Motor neuron (in vitro differentiated cells): ENCODE results near the gene CD22. TPM values are rescaled to one million over a fixed set of nuclear protein-coding genes. Genes with fewer than 3 reads are reported as not detected.

Experiments
- ATAC-seq, 8 experiments: fragments of 200-7000 bp; cut with Tn5 transposase; replicated peaks in 6 of 8; 2 replicates each; pipeline ENCODE4 v1.8.0; 2021; ENCODE audit warnings: mild to moderate bottlenecking in 8 of 8, moderate library complexity in 8 of 8
- H3K27ac ChIP-seq, 2 donors: fragments of 250-450 bp; sonication (Bioruptor Pico); 2 replicates each; pipeline ENCODE4 v1.9.0; 2021; ENCODE audit warnings: antibody characterized with exemption in 2 of 2, mild to moderate bottlenecking in 2 of 2, moderate library complexity in 1 of 2
- H3K4me1 ChIP-seq, 2 donors: fragments of 250-450 bp; sonication (Bioruptor Pico); replicated peaks in 1 of 2; 2 replicates each; pipeline ENCODE4 v1.6.1; 2021; ENCODE audit warnings: antibody characterized with exemption in 2 of 2, mild to moderate bottlenecking in 2 of 2, moderate library complexity in 1 of 2
- H3K4me3 ChIP-seq, 5 donors: fragments of 250-450 bp; sonication (Bioruptor Pico); 2 replicates each; pipeline ENCODE4 v1.9.0; 2021; ENCODE audit warnings: antibody characterized with exemption in 5 of 5, mild to moderate bottlenecking in 5 of 5, moderate library complexity in 4 of 5
- WGBS, 10 experiments: fragments of 450-650 bp; shearing (Covaris generic); methylation state at CpG; one replicate each; pipeline ENCODE4 v1.0.0; 2022; 5-methylcytosine and 5-hydroxymethylcytosine counted together
- in situ Hi-C, 9 experiments: fragments of 400-800 bp; cut with MboI; loops; one replicate each; pipeline ENCODE4 v1.15.0; 2021; ENCODE audit warnings: low sequenced_read_pairs in 9 of 9, low pct_unique_long_range_greater_than_20kb in 2 of 9; ENCODE audit not compliant: unreplicated experiment in 9 of 9
- total RNA-seq, 8 experiments: library from RNA; unstranded; fragments of 300-600 nt; gene quantifications; 2 replicates each; pipeline versions ENCODE4 v1.2.3 to v1.2.4, GENCODE V29; 2022

CD22 gene
- total RNA-seq, 8 experiments from 2014 or later = 0.27 to 1.8 (median 0.93) TPM; not detected in 2

- Histone ChIP-seq H3K27ac (no peak overlapping the region), H3K4me1 (peaks cover 0 to 18% of the 10 kb centered on the region in 2 donors), H3K4me3 (no peak overlapping the region)
- 40 to 87% (median 79%) methylated on average over 1 to 4 of the region's 6 CpGs; no CpG with 5 or more reads in 7 of the 10 experiments for WGBS, 10 experiments
- in situ Hi-C loops = no loop called here
- ATAC-seq = peak in 4 of 8 experiments; percentile 8 to 59 (median 24)
These were observed 37.7 kb upstream of the CD22 start for GRCh38 chr19:35291259-35291658.

DNA sequence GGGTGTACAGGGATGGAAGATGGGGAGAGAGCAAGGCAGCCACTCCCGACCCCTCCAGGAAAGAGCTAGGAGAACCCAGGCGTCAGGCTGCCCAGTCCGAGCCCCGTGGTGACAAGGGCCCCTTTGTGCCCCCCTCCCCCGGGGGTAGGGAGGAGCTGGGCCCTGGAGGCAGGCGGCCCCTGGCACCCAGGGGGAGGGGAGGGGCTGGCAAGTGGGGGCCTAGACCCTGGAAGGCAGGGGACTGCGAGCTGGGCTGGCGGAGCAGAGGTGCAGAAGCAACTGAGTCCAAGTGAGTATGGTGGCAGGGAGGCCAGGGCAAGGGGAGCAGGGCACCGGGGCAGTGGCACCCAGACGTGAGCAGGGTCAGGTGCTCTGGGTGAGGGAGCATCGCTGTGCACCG, 37.1 kb upstream of the CD22 start, which contains the start of gene MAG:
TSS of gene MAG (plus strand) at position 246 of the 400 bp plus-strand sequence. CDS start 3,248 bp downstream, outside the sequence.
- Histone ChIP-seq H3K4me3 (no peak within 1 kb of the TSS), H3K4me1 (peaks cover 0 to 18% of the 10 kb centered on the region in 2 donors), H3K27ac (no peak within 1 kb of the TSS)
- in situ Hi-C loops = no loop called here
- no CpG with 5 or more reads among the region's 12 CpGs for WGBS, 10 experiments
- no peak for ATAC-seq

GRCh38 chr19:35292421-35293362, 36.3 kb upstream of the CD22 start:
- Histone ChIP-seq H3K27ac (no peak overlapping the region), H3K4me3 (no peak overlapping the region), H3K4me1 (peaks cover 0 to 18% of the 10 kb centered on the region in 2 donors)
- peak in 1 of 8 experiments; percentile 47 for ATAC-seq
- in situ Hi-C loops = no loop called here
- WGBS, 10 experiments = 4 to 83% (median 75%) methylated on average over 2 to 14 of the region's 23 CpGs; no CpG with 5 or more reads in 3 of the 10 experiments

- peak; percentile 28 to 78 (median 50) for ATAC-seq
- in situ Hi-C loops = no loop called here
- Histone ChIP-seq H3K4me3 (no peak overlapping the region), H3K4me1 (peaks cover 0 to 18% of the 10 kb centered on the region in 2 donors), H3K27ac (no peak overlapping the region)
- no CpG with 5 or more reads among the region's 7 CpGs for WGBS, 10 experiments
These were observed 35.6 kb upstream of the CD22 start for GRCh38 chr19:35293363-35293739.

GRCh38 chr19:35293808-35294207, 35.2 kb upstream of the CD22 start:
- in situ Hi-C loops = no loop called here
- peaks cover 0 to 18% of the 10 kb centered on the region in 2 donors for H3K4me1 ChIP-seq
- no peak overlapping the region for H3K4me3 ChIP-seq
- ATAC-seq = peak in 3 of 8 experiments; percentile 10 to 39 (median 11)
- WGBS, 10 experiments = 80% methylated on average over 1 of the region's 17 CpGs; no CpG with 5 or more reads in 9 of the 10 experiments
- no peak overlapping the region for H3K27ac ChIP-seq

DNA sequence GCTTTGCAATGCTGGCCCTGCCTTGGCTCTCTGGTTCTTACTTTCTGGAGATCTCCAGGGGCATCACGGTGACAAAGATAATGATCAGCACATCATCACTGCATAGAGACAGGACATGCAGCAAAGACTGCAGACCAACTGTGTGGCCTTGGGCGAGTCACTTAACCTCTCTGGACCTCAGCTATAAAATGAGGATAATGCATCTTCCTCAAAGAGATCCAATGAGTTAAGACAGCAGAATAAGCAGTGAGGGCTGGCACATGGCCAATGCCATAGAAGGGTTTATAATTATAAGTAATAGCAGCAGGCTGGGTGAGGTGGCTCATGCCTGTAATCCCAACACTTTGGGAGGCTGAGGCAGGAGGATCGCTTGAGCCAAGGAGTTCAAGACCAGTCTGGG, 34.7 kb upstream of the CD22 start:
- in situ Hi-C loops = no loop called here
- 40 to 83% (median 78%) methylated on average over 1 to 3 of the region's 3 CpGs; no CpG with 5 or more reads in 5 of the 10 experiments for WGBS, 10 experiments
- no peak for ATAC-seq
- Histone ChIP-seq H3K4me3 (no peak overlapping the region), H3K27ac (no peak overlapping the region), H3K4me1 (peaks cover 0 to 18% of the 10 kb centered on the region in 2 donors)

- Histone ChIP-seq H3K27ac (no peak overlapping the region), H3K4me1 (peaks cover 0 to 19% of the 10 kb centered on the region in 2 donors), H3K4me3 (no peak overlapping the region)
- no peak for ATAC-seq
- WGBS, 10 experiments = 5 to 100% (median 39%) methylated on average over 1 to 16 of the region's 25 CpGs; no CpG with 5 or more reads in 3 of the 10 experiments
- in situ Hi-C loops = no loop called here
These were observed 33.9 kb upstream of the CD22 start for GRCh38 chr19:35294859-35295791.

- in situ Hi-C loops = no loop called here
- 56 to 100% (median 93%) methylated on average over 1 to 12 of the region's 24 CpGs; no CpG with 5 or more reads in 4 of the 10 experiments for WGBS, 10 experiments
- Histone ChIP-seq H3K4me3 (no peak overlapping the region), H3K27ac (no peak overlapping the region), H3K4me1 (peaks cover 0 to 16% of the 10 kb centered on the region in 2 donors)
- ATAC-seq = peak in 3 of 8 experiments; percentile 14 to 16 (median 14)
These were observed 33.1 kb upstream of the CD22 start for GRCh38 chr19:35295792-35296462.

GRCh38 chr19:35296644-35297514, 32.1 kb upstream of the CD22 start:
- no peak overlapping the region for H3K27ac ChIP-seq
- WGBS, 10 experiments = 73 to 100% (median 98%) methylated on average over 1 to 4 of the region's 7 CpGs; no CpG with 5 or more reads in 2 of the 10 experiments
- peaks cover 0 to 13% of the 10 kb centered on the region in 2 donors for H3K4me1 ChIP-seq
- ATAC-seq = no peak
- in situ Hi-C loops = no loop called here
- no peak overlapping the region for H3K4me3 ChIP-seq

DNA sequence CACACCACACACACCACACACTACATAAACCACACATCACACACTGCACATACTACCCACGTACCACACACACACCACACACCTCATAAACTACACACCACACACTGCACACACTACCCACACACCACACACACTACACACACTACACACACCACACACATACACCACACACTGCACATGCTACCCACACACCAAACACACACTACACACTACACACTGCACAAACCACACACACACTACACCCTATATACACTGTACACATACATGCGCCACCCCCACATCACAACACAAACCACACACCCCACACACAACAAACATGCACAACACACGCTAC, 31.5 kb upstream of the CD22 start:
- no peak for ATAC-seq
- Histone ChIP-seq H3K4me1 (peaks cover 0 to 13% of the 10 kb centered on the region in 2 donors), H3K4me3 (no peak overlapping the region), H3K27ac (no peak overlapping the region)
- 50 to 100% (median 86%) methylated on average over 1 to 3 of the region's 3 CpGs; no CpG with 5 or more reads in 4 of the 10 experiments for WGBS, 10 experiments
- in situ Hi-C loops = no loop called here

DNA sequence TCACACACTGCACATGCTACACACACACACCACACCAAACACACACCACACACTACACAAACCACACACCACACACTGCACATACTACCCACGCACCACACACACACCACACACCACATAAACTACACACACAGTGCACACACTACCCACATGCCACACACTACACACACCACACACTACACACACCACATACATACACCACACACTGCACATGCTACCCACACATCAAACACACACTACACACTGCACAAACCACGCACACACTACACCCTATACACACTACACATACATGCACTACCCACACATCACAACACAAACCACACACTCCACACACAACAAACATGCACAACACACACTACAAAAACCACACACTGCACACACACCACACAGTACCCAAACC, 31.1 kb upstream of the CD22 start:
- no peak for ATAC-seq
- WGBS, 10 experiments = 75 to 100% (median 88%) methylated on average over 1 to 2 of the region's 2 CpGs; no CpG with 5 or more reads in 4 of the 10 experiments
- H3K27ac ChIP-seq = no peak overlapping the region
- peaks cover 0 to 13% of the 10 kb centered on the region in 2 donors for H3K4me1 ChIP-seq
- no peak overlapping the region for H3K4me3 ChIP-seq
- in situ Hi-C loops = no loop called here
